DOHH2 (cell line): ENCODE measurements around the gene PXMP2.

ENCODE experiments used
- H3F3A ChIP-seq: fragments of 200-600 bp; sonication (generic), shearing (Covaris generic); 2 replicates; pipeline ENCODE4 v1.6.0; 2016; ENCODE audit warnings: antibody characterized with exemption, mild to moderate bottlenecking; ENCODE audit not compliant: control insufficient read depth, insufficient read depth
- H3K27ac ChIP-seq: fragments of 200-600 bp; sonication (generic); 2 replicates; pipeline ENCODE4 v1.5.1; 2014; ENCODE audit warnings: low read depth, mild to moderate bottlenecking, low read length, moderate library complexity
- H3K27me3 ChIP-seq: fragments of 200-600 bp; sonication (generic); 2 replicates; pipeline ENCODE4 v1.6.1; 2014; ENCODE audit warnings: mild to moderate bottlenecking, low read length, mixed read lengths; ENCODE audit not compliant: control insufficient read depth
- H3K36me3 ChIP-seq: fragments of 200-600 bp; sonication (generic); 2 replicates; pipeline ENCODE4 v1.6.1; 2014; ENCODE audit warnings: mild to moderate bottlenecking, low read length, moderate library complexity, mixed read lengths; ENCODE audit not compliant: control insufficient read depth
- H3K4me1 ChIP-seq: fragments of 200-600 bp; sonication (generic); 2 replicates; pipeline ENCODE4 v1.6.1; 2014; ENCODE audit warnings: mild to moderate bottlenecking, low read length, mixed read lengths; ENCODE audit not compliant: control insufficient read depth
- H3K4me2 ChIP-seq: fragments of 200-600 bp; sonication (generic); 2 replicates; pipeline ENCODE4 v1.6.0; 2014; ENCODE audit warnings: mild to moderate bottlenecking, low read length, moderate library complexity
- H3K4me3 ChIP-seq: fragments of 200-600 bp; sonication (generic); 2 replicates; pipeline ENCODE4 v1.5.1; 2014; ENCODE audit warnings: mild to moderate bottlenecking, low read length, mixed read lengths
- H3K79me2 ChIP-seq: fragments of 200-600 bp; sonication (generic); 2 replicates; pipeline ENCODE4 v1.6.1; 2014; ENCODE audit warnings: mild to moderate bottlenecking, low read length, mixed read lengths; ENCODE audit not compliant: control insufficient read depth
- H3K9me2 ChIP-seq: fragments of 200-600 bp; sonication (generic); replicated peaks from 2 replicates; pipeline ENCODE4 v1.6.1; 2014; ENCODE audit warnings: mild to moderate bottlenecking, low read length, mixed read lengths; ENCODE audit not compliant: control insufficient read depth
- H3K9me3 ChIP-seq: fragments of 200-600 bp; sonication (generic); 2 replicates; pipeline ENCODE4 v1.6.1; 2014; ENCODE audit warnings: antibody characterized with exemption, low read length, mixed read lengths; ENCODE audit not compliant: control insufficient read depth, insufficient read depth
- H4K20me1 ChIP-seq: fragments of 200-600 bp; sonication (generic); 2 replicates; pipeline ENCODE4 v1.6.0; 2014; ENCODE audit warnings: low read depth, mild to moderate bottlenecking, antibody characterized with exemption, low read length, moderate library complexity; ENCODE audit not compliant: control insufficient read depth, insufficient read depth
- CTCF ChIP-seq: fragments of 200-600 bp; sonication (generic); IDR thresholded peaks from one replicate; pipeline ENCODE4 v1.5.1; 2014; ENCODE audit warnings: antibody characterized with exemption, mild to moderate bottlenecking, low read depth, low read length; ENCODE audit not compliant: poor library complexity, severe bottlenecking
- EZH2phosphoT487 ChIP-seq: fragments of 200-600 bp; sonication (generic); IDR thresholded peaks from 2 replicates; pipeline ENCODE4 v1.6.1; 2017; ENCODE audit warnings: borderline replicate concordance, mild to moderate bottlenecking, antibody characterized with exemption, low read length, moderate library complexity, mixed read lengths

Gene PXMP2

GRCh38 chr12:132687211-132688164 is at the start of gene PXMP2, which contains the start of gene POLE:
Gene PXMP2 (plus strand): TSS chr12:132687587. CDS start chr12:132687671, 84 bp downstream.
Gene POLE (minus strand): TSS chr12:132687342. CDS start chr12:132687315, 27 bp downstream.
- Histone ChIP-seq H3K27ac (peak within 1 kb of the TSS; percentile 41), H3K9me3 (no peaks in the 10 kb centered on the region; the same call in 1 of the 2 replicates), H3K79me2 (peaks cover 64% of the 10 kb centered on the region)

GRCh38 chr12:132637811-132638210 is 49.6 kb upstream of the PXMP2 start:
- peaks cover 7% of the 10 kb centered on the region; the same call in 1 of the 2 replicates for H4K20me1 ChIP-seq
- no peak overlapping the region for H3K27ac ChIP-seq
- peaks cover 95% of the 10 kb centered on the region for H3K36me3 ChIP-seq
- TF ChIP-seq CTCF, result no peak
- TF ChIP-seq EZH2phosphoT487, result no peak
- 0 out of 2 replicates have a peak, but pooled peaks cover 6% of the 10 kb centered on the region for H3K79me2 ChIP-seq
- no peaks in the 10 kb centered on the region for H3K9me2 ChIP-seq
- H3K9me3 ChIP-seq, result no peaks in the 10 kb centered on the region
- no peak overlapping the region for H3K4me2 ChIP-seq
- H3K4me3 ChIP-seq, result no peak overlapping the region
- H3K27me3 ChIP-seq, result no peaks in the 10 kb centered on the region
- H3K4me1 ChIP-seq, result no peaks in the 10 kb centered on the region
- no peaks in the 10 kb centered on the region for H3F3A ChIP-seq

More at GRCh38 chr12:132687211-132688164, at the start of gene PXMP2, which contains the start of gene POLE:
- peak within 1 kb of the TSS; percentile 89 for H3K4me2 ChIP-seq
- H4K20me1 ChIP-seq, result peaks cover 15% of the 10 kb centered on the region
- H3K36me3 ChIP-seq, result peaks cover 50% of the 10 kb centered on the region
- no peaks in the 10 kb centered on the region for H3K9me2 ChIP-seq
- H3F3A ChIP-seq, result peaks cover 15% of the 10 kb centered on the region
- TF ChIP-seq CTCF (no peak), EZH2phosphoT487 (no peak)
- peaks cover 35% of the 10 kb centered on the region for H3K4me1 ChIP-seq
- peak within 1 kb of the TSS; percentile 75 for H3K4me3 ChIP-seq
- H3K27me3 ChIP-seq, result no peaks in the 10 kb centered on the region

- Histone ChIP-seq H3K4me2 (no peak overlapping the region), H3K36me3 (peaks cover 96% of the 10 kb centered on the region), H3K79me2 (0 out of 2 replicates have a peak, but pooled peaks cover 6% of the 10 kb centered on the region), H3K4me1 (no peaks in the 10 kb centered on the region), H3K4me3 (no peak overlapping the region), H3K27me3 (no peaks in the 10 kb centered on the region), H3F3A (no peaks in the 10 kb centered on the region), H3K27ac (no peak overlapping the region), H3K9me2 (no peaks in the 10 kb centered on the region), H3K9me3 (no peaks in the 10 kb centered on the region), H4K20me1 (peaks cover 7% of the 10 kb centered on the region; the same call in 1 of the 2 replicates)
- no peak for TF ChIP-seq EZH2phosphoT487
- TF ChIP-seq CTCF, result peak; percentile 84
These were observed 48.6 kb upstream of the PXMP2 start for GRCh38 chr12:132638541-132639408.
